Activated CD8-positive, alpha-beta T cell treated with anti-CD3 and anti-CD28 coated beads for 36 hours (primary cell): Measurements from ENCODE around the gene NPPC. TPM values are rescaled to one million over a fixed set of nuclear protein-coding genes. Genes with fewer than 3 reads are reported as not detected.

Experiments used
- ATAC-seq: fragments of 200-7000 bp; cut with Tn5 transposase; one replicate; pipeline ENCODE4 v1.10.0; 2021; ENCODE audit warnings: mild to moderate bottlenecking, moderate library complexity
- CTCF ChIA-PET: fragments of 350-600 bp; sonication (Branson Sonifier 250); formaldehyde crosslinking; loops from one replicate; lab custom pipeline; 2021; ENCODE audit warnings: antibody characterized with exemption; lab: Charles Lee
- POLR2A ChIA-PET: fragments of 350-600 bp; sonication (Branson Sonifier 250); formaldehyde crosslinking; loops from one replicate; lab custom pipeline; 2021; ENCODE audit warnings: antibody characterized with exemption; lab: Charles Lee
- DNase-seq: peaks from one replicate; pipeline ENCODE4 v3.0.0-alpha.2; 2020
- H3K27ac Mint-ChIP-seq: one replicate; pipeline ENCODE4 v1.8.0; 2021; ENCODE audit warnings: mild to moderate bottlenecking, mixed read lengths
- H3K27me3 Mint-ChIP-seq: one replicate; pipeline ENCODE4 v1.8.0; 2021; ENCODE audit warnings: mixed read lengths
- H3K36me3 Mint-ChIP-seq: one replicate; pipeline ENCODE4 v1.8.0; 2021; ENCODE audit warnings: low read depth, mixed read lengths
- H3K4me1 Mint-ChIP-seq: one replicate; pipeline ENCODE4 v1.8.0; 2021; ENCODE audit warnings: low read depth, mixed read lengths
- H3K4me3 Mint-ChIP-seq: one replicate; pipeline ENCODE4 v1.8.0; 2021; ENCODE audit warnings: mild to moderate bottlenecking, moderate library complexity, mixed read lengths
- H3K9me3 Mint-ChIP-seq: one replicate; pipeline ENCODE4 v1.8.0; 2021; ENCODE audit warnings: mixed read lengths
- intact Hi-C: fragments of 100-400 bp; cut with micrococcal nuclease; formaldehyde crosslinking; loops from one replicate; pipeline ENCODE4 v1.10.0; 2022
- total RNA-seq, 2 experiments: library from RNA; stranded (reverse); gene quantifications; one replicate each; pipeline ENCODE4 v1.2.3, GENCODE V29; 2021
- TF ChIP-seq, protein P1 (sequence below): fragments of 200-600 bp; IDR thresholded peaks from one replicate; pipeline ENCODE4 v1.8.0; 2022; ENCODE audit warnings: antibody characterized with exemption, mild to moderate bottlenecking

Gene NPPC
- total RNA-seq, 2 experiments from 2014 or later, result 3.5 to 4.7 TPM

DNA sequence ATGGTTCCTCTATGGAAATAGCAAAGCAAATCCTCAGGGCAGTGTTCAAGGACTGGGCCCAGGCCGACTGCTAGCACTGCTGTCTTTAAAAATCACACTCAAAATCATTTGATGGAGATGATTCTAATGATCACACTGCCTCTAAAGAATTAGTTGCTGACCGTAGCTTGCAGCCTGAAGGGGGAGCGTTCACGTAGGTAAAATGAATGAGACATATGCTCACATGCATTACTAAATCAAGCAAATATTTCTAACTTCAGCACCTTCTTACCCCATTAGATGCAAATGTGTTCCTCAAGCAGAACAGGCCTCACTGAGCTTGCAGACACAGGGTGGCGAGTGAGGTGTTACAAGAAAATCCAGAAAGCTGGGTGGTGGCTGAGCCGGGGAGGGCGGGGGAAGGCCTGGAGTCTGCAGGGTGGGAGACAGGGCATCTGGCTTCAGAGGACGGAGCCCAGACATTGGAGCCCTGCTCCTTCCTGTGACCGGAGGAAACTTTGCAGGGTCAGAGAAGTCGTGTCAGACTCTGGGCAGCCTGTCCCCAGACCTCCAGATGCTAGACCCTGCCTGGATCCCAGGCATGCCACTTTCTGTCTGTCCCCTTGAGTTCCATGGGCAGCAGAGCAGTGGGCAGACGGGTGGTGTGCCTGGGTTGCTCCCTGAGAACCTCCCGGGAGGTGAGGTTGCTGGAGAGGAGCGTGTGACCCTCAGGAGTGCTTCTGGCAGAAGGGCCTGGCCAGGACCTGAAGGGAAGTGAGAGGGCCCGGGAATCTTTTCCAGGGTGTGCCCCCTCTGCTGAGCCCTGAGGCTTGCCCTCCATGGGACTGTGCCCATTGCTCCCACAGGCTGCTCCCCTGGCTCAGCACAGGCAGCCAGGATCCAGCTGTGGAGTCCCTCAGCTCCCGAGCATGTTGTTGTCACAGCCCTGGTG is 7.1 kb upstream of the NPPC start:
- Mint-ChIP-seq H3K27me3 (peaks cover 8% of the 10 kb centered on the region), H3K36me3 (no peaks in the 10 kb centered on the region), H3K27ac (no peak overlapping the region), H3K4me1 (peaks cover 7% of the 10 kb centered on the region), H3K4me3 (no peak overlapping the region), H3K9me3 (no peaks in the 10 kb centered on the region)
- no peak for ATAC-seq
- no peak for DNase-seq
- ChIA-PET POLR2A (no interaction called here), CTCF (interaction anchor here (1.1 kb wide), 1 partner anchor 33 kb away, joined by 3 read pairs; no protein-coding TSS in a partner anchor)
- intact Hi-C loops, result no loop called here
- TF ChIP-seq, protein P1, sequence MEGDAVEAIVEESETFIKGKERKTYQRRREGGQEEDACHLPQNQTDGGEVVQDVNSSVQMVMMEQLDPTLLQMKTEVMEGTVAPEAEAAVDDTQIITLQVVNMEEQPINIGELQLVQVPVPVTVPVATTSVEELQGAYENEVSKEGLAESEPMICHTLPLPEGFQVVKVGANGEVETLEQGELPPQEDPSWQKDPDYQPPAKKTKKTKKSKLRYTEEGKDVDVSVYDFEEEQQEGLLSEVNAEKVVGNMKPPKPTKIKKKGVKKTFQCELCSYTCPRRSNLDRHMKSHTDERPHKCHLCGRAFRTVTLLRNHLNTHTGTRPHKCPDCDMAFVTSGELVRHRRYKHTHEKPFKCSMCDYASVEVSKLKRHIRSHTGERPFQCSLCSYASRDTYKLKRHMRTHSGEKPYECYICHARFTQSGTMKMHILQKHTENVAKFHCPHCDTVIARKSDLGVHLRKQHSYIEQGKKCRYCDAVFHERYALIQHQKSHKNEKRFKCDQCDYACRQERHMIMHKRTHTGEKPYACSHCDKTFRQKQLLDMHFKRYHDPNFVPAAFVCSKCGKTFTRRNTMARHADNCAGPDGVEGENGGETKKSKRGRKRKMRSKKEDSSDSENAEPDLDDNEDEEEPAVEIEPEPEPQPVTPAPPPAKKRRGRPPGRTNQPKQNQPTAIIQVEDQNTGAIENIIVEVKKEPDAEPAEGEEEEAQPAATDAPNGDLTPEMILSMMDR, result no peak

DNA sequence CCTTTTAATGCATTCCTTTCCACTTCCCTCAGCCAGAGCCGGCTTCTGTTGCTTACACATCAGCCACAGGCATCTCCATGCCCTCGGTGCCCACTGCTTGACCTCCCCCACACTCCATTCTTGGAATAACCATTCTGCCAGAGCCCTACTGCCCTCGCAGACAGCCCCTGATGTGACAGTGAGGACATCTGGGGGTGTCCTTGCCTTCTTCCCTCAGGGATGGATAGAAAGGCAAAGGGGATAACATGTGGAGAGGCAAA is 6.4 kb upstream of the NPPC start:
- H3K36me3 Mint-ChIP-seq, result no peaks in the 10 kb centered on the region
- peaks cover 7% of the 10 kb centered on the region for H3K4me1 Mint-ChIP-seq
- DNase-seq (no peak), ATAC-seq (no peak)
- H3K9me3 Mint-ChIP-seq, result no peaks in the 10 kb centered on the region
- no peak overlapping the region for H3K4me3 Mint-ChIP-seq
- no peak overlapping the region for H3K27ac Mint-ChIP-seq
- intact Hi-C loops, result no loop called here
- CTCF ChIA-PET, result no interaction called here
- TF ChIP-seq, protein P1, result no peak
- POLR2A ChIA-PET, result no interaction called here
- peaks cover 13% of the 10 kb centered on the region for H3K27me3 Mint-ChIP-seq

DNA sequence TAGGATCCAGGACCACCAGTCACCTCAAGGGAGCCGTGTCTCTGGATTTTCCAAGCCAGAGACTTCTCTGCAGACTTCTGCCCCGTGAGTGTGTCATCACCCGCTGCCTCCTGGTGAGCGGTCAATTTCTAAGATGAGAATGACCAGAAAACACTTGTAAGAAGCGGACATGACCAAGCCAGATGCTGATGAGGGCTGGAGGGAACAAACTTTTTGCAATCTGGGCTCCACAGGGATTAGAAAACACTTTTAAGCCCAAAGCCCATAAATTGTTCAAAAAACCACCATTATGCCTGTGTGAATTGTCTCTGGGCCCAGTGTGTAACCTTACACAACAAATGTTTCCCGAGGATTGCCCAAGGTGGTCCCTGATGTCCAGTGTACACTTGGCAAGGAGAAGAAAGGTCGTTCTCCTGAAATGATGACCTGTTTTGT is 5.3 kb upstream of the NPPC start:
- DNase-seq, result no peak
- intact Hi-C loops, result no loop called here
- no peaks in the 10 kb centered on the region for H3K9me3 Mint-ChIP-seq
- TF ChIP-seq, protein P1, result no peak
- CTCF ChIA-PET, result interaction anchor here (0.9 to 3.1 kb wide), 6 partner anchors 8 to 394 kb away, joined by 3 to 12 read pairs (median 4); no protein-coding TSS in a partner anchor
- peaks cover 24% of the 10 kb centered on the region for H3K27me3 Mint-ChIP-seq
- H3K36me3 Mint-ChIP-seq, result no peaks in the 10 kb centered on the region
- H3K4me3 Mint-ChIP-seq, result no peak overlapping the region
- H3K27ac Mint-ChIP-seq, result no peak overlapping the region
- peaks cover 10% of the 10 kb centered on the region for H3K4me1 Mint-ChIP-seq
- ATAC-seq, result no peak
- POLR2A ChIA-PET, result no interaction called here

DNA sequence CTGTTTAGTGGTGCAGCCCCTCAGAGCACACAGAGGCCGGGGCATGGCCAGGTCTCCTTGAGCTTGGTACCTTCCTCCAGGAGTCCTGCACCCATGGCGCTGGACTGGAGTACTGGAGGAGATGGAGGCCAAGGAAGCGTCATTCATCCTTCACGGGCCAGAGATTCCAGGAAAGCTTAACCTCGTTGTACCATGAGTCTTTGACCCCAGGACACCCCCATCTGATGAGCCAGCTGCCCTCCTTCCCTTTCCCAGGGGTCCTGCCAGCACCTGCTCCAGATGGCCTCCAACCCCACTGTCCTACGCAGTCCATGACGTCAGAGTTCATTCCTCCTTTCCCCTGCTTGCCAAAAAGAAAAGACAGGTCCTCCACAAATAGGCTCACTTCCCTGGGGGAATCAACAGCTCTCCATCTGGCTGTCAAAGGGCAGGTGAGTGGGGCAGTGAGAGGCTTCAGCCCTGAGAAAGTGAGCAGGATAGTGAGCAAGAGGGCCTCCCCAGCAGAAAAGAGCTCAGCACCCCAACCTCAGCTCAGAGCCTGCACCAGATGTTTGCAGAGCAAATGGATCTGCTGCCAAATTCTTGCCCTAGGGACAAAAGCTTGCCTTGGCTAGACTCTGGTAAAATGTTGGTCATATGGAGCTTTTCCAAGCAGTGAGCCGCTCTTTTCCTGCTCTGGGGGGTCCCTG is 4.5 kb upstream of the NPPC start:
- Mint-ChIP-seq H3K27ac (no peak overlapping the region), H3K4me3 (no peak overlapping the region)
- POLR2A ChIA-PET, result interaction anchor here (0.8 kb wide), 1 partner anchor 212 kb away, joined by 4 read pairs; no protein-coding TSS in a partner anchor

More for the DNA sequence above, 4.5 kb upstream of the NPPC start:
- CTCF ChIA-PET, result interaction anchor here (0.7 to 3.1 kb wide), 13 partner anchors 9 to 395 kb away, joined by 3 to 12 read pairs (median 3); no protein-coding TSS in a partner anchor
- DNase-seq, result no peak
- Mint-ChIP-seq H3K36me3 (no peaks in the 10 kb centered on the region), H3K9me3 (no peaks in the 10 kb centered on the region), H3K27me3 (peaks cover 25% of the 10 kb centered on the region), H3K4me1 (peaks cover 8% of the 10 kb centered on the region)
- no peak for ATAC-seq
- TF ChIP-seq, protein P1, result no peak
- intact Hi-C loops, result no loop called here
